Fibroblast of pulmonary artery (primary cell): ENCODE measurements around the gene SELENOI.
A peak's percentile ranks its signal among the peaks of the same experiment; 100 is the strongest.

Source experiments
- DNase-seq: peaks from one replicate; pipeline ENCODE4 v3.0.0-alpha.2; 2010; ENCODE audit warnings: low read depth
- H3K4me3 ChIP-seq: replicated peaks from 2 replicates; pipeline ENCODE4 v1.5.1; 2011; ENCODE audit warnings: low read depth, mild to moderate bottlenecking, control low read depth, low read length, moderate library complexity
- CTCF ChIP-seq: IDR thresholded peaks from 2 replicates; pipeline ENCODE4 v1.5.1; 2011; ENCODE audit warnings: mild to moderate bottlenecking, control low read depth, low read length, inconsistent platforms; ENCODE audit errors: missing control alignments

SELENOI gene

GRCh38 chr2:26438526-26438925 is 92.6 kb downstream of the SELENOI start:
- DNase-seq: peak; percentile 11
- TF ChIP-seq CTCF: no peak
- H3K4me3 ChIP-seq: no peak overlapping the region

GRCh38 chr2:26438926-26439325 is 93.0 kb downstream of the SELENOI start:
- no peak for TF ChIP-seq CTCF
- no peak for DNase-seq
- no peak overlapping the region for H3K4me3 ChIP-seq

- no peak for DNase-seq
- no peak overlapping the region for H3K4me3 ChIP-seq
- TF ChIP-seq CTCF: no peak
These were observed 96.4 kb downstream of the SELENOI start for GRCh38 chr2:26442301-26442700.

- DNase-seq: no peak
- no peak for TF ChIP-seq CTCF
- H3K4me3 ChIP-seq: no peak overlapping the region
These were observed 96.8 kb downstream of the SELENOI start for GRCh38 chr2:26442707-26443106.

- DNase-seq: no peak
- TF ChIP-seq CTCF: no peak
- no peak overlapping the region for H3K4me3 ChIP-seq
These were observed 98.3 kb downstream of the SELENOI start for GRCh38 chr2:26444236-26444635.
